ENCODE data around the gene TVP23C. TPM values are rescaled to one million over a fixed set of nuclear protein-coding genes. Genes with fewer than 3 reads are reported as not detected.
"Not testable (repeated sequence)": the region's sequence is repeated elsewhere in the genome, so short reads cannot be mapped to it uniquely, and the experiment has no call there.

Gene TVP23C
- total RNA-seq, 4 donors from 2014 or later = 19.4 to 62.4 (median 44.7) TPM

GRCh38 chr17:15507001-15507400, 56.3 kb downstream of the TVP23C start:
- intact Hi-C loops (cut with DNase I; ENCODE audit: low total_unique reads) = no loop called here
- no peak overlapping the region for H3K4me3 ChIP-seq

DNA sequence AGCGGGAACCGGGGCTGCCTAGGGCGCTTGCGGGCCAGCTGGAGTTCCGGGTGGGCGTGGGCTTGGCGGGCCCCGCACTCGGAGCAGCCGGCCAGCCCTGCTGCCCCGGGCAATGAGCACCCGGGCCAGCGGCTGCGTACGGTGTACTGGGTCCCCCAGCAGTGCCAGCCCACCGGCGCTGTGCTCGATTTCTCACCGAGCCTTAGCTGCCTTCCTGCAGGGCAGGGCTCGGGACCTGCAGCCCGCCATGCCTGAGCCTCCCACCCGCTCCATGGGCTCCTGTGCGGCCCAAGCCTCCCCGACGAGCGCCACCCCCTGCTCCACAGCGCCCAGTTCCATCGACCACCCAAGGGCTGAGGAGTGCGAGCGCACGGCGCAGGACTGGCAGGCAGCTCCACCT, 57.6 kb downstream of the TVP23C start:
- H3K27me3 ChIP-seq; H3K9me3 ChIP-seq; H3K36me3 ChIP-seq; H3K27ac ChIP-seq; intact Hi-C loops (cut with DNase I; ENCODE audit: low total_unique reads); H3K4me1 ChIP-seq; DNase-seq; H3K4me3 ChIP-seq: not testable (repeated sequence)

More at GRCh38 chr17:15507001-15507400, 56.3 kb downstream of the TVP23C start:
- no peaks in the 10 kb centered on the region for H3K27me3 ChIP-seq
- TF ChIP-seq, protein P1, sequence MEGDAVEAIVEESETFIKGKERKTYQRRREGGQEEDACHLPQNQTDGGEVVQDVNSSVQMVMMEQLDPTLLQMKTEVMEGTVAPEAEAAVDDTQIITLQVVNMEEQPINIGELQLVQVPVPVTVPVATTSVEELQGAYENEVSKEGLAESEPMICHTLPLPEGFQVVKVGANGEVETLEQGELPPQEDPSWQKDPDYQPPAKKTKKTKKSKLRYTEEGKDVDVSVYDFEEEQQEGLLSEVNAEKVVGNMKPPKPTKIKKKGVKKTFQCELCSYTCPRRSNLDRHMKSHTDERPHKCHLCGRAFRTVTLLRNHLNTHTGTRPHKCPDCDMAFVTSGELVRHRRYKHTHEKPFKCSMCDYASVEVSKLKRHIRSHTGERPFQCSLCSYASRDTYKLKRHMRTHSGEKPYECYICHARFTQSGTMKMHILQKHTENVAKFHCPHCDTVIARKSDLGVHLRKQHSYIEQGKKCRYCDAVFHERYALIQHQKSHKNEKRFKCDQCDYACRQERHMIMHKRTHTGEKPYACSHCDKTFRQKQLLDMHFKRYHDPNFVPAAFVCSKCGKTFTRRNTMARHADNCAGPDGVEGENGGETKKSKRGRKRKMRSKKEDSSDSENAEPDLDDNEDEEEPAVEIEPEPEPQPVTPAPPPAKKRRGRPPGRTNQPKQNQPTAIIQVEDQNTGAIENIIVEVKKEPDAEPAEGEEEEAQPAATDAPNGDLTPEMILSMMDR (IDR thresholded peaks at IDR 0.05) = no peak
- TF ChIP-seq POLR2A (IDR thresholded peaks at IDR 0.05) = no peak
- H3K9me3 ChIP-seq = no peaks in the 10 kb centered on the region
- H3K27ac ChIP-seq = no peak overlapping the region
- DNase-seq = no peak
- H3K4me1 ChIP-seq = no peaks in the 10 kb centered on the region
- H3K36me3 ChIP-seq = no peaks in the 10 kb centered on the region

DNA sequence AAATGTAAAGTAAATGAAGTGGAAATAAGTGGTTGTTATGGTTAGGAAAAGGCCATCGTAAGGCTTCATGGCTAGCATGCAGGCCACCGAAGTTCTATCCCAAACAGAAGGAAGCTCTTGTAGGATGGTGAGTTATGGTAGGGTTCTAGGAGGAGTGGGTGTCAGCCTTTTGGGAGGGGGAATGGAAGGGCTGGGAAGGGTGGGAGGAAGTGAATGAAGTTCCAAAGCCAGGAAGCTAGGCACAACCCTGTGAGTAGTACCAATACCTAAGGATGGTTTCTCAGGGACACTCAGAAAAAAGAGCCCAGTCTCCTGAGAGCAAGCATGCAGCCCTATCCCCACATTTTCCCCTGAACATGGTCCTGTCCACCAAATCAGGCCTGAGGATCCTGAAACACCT, 59.6 kb downstream of the TVP23C start:
- no peak for DNase-seq
- H3K36me3 ChIP-seq = no peaks in the 10 kb centered on the region
- no peak overlapping the region for H3K27ac ChIP-seq
- no peak for TF ChIP-seq POLR2A (IDR thresholded peaks at IDR 0.05)
- TF ChIP-seq, protein P1 (IDR thresholded peaks at IDR 0.05) = no peak
- no peaks in the 10 kb centered on the region for H3K4me1 ChIP-seq
- H3K9me3 ChIP-seq = no peaks in the 10 kb centered on the region
- intact Hi-C loops (cut with DNase I; ENCODE audit: low total_unique reads) = loop anchor here (2.0 kb wide), 1 partner anchor 243 kb away; no protein-coding TSS in a partner anchor
- H3K4me3 ChIP-seq = no peak overlapping the region
- no peaks in the 10 kb centered on the region for H3K27me3 ChIP-seq

DNA sequence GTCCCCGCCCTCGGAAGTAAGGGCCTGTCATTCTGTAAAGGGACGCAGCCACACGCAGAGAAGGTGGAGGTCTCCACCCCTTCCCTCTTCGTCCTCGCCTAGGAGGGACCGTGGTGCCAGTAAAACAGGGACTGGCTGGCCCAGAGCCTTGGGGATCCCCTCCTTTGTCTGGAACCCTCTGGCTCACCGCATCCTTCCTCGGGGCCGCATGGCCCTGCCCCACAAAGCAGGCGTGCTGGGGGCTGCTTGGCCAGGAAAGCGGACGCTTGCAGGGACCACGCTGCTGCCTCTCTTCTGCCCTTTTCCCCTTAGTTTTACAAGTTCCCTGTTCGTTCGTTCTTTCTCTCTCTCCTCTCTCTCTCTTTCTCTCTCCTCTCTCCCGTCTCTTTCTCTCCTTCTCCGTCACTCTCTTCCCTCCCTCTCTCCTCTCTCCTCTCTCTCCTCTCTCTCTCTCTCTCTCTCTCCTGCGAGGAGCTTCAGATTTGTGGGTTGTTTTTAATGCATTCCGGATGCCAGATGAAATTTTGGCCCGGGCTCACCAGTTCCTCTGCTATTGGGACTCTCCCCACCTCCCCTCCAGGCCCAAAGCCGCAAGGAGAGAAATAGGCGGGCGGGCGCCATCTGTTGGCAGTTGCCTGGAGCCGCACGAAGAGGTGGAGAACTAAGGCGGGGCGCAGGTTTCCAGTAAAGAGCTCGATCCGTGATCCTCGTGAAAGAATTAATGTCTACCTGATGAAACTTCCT, 60.7 kb downstream of the TVP23C start:
- peak; percentile 94 to 95 for DNase-seq
- Histone ChIP-seq H3K4me3 (peak overlapping the region; percentile 16 to 22), H3K27me3 (no peaks in the 10 kb centered on the region), H3K27ac (peak overlapping the region; percentile 82 to 87), H3K4me1 (no peaks in the 10 kb centered on the region), H3K36me3 (no peaks in the 10 kb centered on the region), H3K9me3 (no peaks in the 10 kb centered on the region)
- TF ChIP-seq, protein P1 (IDR thresholded peaks at IDR 0.05) = peak; percentile 87 to 93 (median 92)
- peak in 1 of 2 donors; percentile 20 for TF ChIP-seq POLR2A (IDR thresholded peaks at IDR 0.05)
- intact Hi-C loops (cut with DNase I; ENCODE audit: low total_unique reads) = loop anchor here (2.0 kb wide), 1 partner anchor 242 kb away; no protein-coding TSS in a partner anchor

DNA sequence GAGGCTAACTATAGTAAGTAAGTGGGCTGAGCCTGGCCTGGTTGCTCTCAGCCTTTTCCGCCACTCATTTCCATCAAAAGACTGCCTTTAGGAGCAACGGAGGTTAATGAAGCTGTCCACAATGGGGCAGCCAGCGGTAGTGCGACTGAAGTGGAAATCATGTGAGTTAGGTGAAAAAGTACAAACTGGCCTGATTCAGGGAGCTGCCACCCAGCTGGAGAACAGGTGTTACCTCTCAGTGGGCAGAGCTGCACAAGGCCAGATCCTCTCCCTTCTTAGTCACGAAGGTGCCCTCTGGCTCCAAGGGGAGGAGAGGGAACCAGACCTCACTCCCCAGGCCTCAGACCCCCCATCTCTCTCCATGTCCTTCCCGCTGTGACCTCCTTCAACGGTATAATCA, 61.5 kb downstream of the TVP23C start:
- TF ChIP-seq POLR2A (IDR thresholded peaks at IDR 0.05) = no peak
- TF ChIP-seq, protein P1 (IDR thresholded peaks at IDR 0.05) = no peak
- H3K9me3 ChIP-seq = no peaks in the 10 kb centered on the region
- H3K27me3 ChIP-seq = no peaks in the 10 kb centered on the region
- no peaks in the 10 kb centered on the region for H3K36me3 ChIP-seq
- intact Hi-C loops (cut with DNase I; ENCODE audit: low total_unique reads) = loop anchor here (2.0 kb wide), 1 partner anchor 241 kb away; no protein-coding TSS in a partner anchor
- no peaks in the 10 kb centered on the region for H3K4me1 ChIP-seq
- H3K27ac ChIP-seq = peak overlapping the region; percentile 82 to 87
- no peak overlapping the region for H3K4me3 ChIP-seq
- peak in 1 of 2 donors; percentile 32 for DNase-seq

Measured in uterus (tissue), 4 donors.